NT2/D1 (cell line): ENCODE results near the gene SCN4B.

Experiments used
- DNase-seq: peaks from one replicate; pipeline ENCODE4 v3.0.0-alpha.2; 2011; ENCODE audit warnings: low read depth, low spot score
- H3K27me3 ChIP-seq: 2 replicates; pipeline ENCODE4 v1.6.0; 2011; ENCODE audit warnings: mild to moderate bottlenecking; ENCODE audit not compliant: insufficient read length, insufficient read depth
- H3K36me3 ChIP-seq: 2 replicates; pipeline ENCODE4 v1.6.1; 2011; ENCODE audit warnings: mild to moderate bottlenecking, low read length, mixed read lengths; ENCODE audit not compliant: insufficient read depth, insufficient read length
- H3K4me1 ChIP-seq: 2 replicates; pipeline ENCODE4 v1.5.1; 2011; ENCODE audit not compliant: insufficient read depth, insufficient read length
- H3K4me3 ChIP-seq: 2 replicates; pipeline ENCODE4 v1.5.1; 2011; ENCODE audit warnings: low read depth; ENCODE audit not compliant: insufficient read length
- H3K9ac ChIP-seq: 2 replicates; pipeline ENCODE4 v1.6.0; 2011; ENCODE audit warnings: low read depth; ENCODE audit not compliant: insufficient read length
- H3K9me3 ChIP-seq: 2 replicates; pipeline ENCODE4 v1.5.1; 2011; ENCODE audit warnings: mild to moderate bottlenecking, low read length; ENCODE audit not compliant: insufficient read depth
- SUZ12 ChIP-seq: IDR thresholded peaks from 2 replicates; pipeline ENCODE4 v1.6.1; 2011; ENCODE audit not compliant: insufficient read length, insufficient read depth; ENCODE audit errors: extremely low read depth
- YY1 ChIP-seq: IDR thresholded peaks from 2 replicates; pipeline ENCODE4 v1.6.1; 2011; ENCODE audit not compliant: insufficient read length, insufficient read depth
- ZNF274 ChIP-seq: IDR thresholded peaks from 2 replicates; pipeline ENCODE4 v1.6.1; 2011; ENCODE audit warnings: mild to moderate bottlenecking, low read depth, low read length

SCN4B gene

DNA sequence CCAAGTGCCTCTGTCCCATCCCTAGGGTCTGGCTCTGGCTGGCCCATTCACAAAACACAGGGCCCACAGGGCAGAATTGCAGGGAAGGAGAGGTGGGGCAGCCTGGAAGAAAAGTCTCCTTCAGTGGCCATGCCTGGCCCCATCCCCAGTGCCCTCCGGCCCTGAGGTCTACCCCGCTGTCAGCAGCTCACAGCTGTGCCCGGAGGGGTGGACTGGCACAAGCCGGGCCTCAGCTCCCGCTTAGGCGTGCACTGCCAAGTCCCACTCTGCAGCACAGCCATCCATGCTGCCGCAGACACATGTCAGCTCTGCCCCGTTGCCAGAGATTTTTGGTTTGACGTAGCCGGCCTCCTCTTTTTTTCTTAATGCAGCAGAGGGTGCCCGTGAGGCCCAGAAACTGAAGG lies 27.7 kb upstream of the SCN4B start:
- Histone ChIP-seq H3K9me3 (no peaks in the 10 kb centered on the region), H3K4me3 (peak overlapping the region; percentile 24), H3K4me1 (peaks cover 7% of the 10 kb centered on the region), H3K9ac (peak overlapping the region; percentile 16), H3K36me3 (no peaks in the 10 kb centered on the region), H3K27me3 (no peaks in the 10 kb centered on the region)
- peak; percentile 58 for DNase-seq
- TF ChIP-seq ZNF274 (no peak), YY1 (no peak), SUZ12 (no peak)

DNA sequence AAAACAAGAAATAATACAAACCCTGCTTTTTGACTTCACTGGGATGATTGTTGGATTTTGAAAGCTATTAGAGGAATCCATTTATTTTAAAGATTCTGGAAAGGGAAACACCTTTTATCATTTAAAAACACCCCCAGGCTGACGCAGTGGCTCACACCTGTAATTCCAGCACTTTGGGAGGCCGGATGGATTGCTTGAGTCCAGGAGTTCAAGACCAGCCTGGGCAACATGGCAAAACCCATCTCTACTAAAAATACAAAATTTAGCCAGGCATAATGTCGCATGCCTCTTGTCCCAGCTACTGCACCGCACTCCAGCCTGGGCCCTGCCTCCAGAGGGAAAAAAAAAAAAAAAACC lies 24.1 kb upstream of the SCN4B start:
- TF ChIP-seq YY1, result no peak
- no peak for TF ChIP-seq ZNF274
- no peak for TF ChIP-seq SUZ12
- Histone ChIP-seq H3K9ac (no peak overlapping the region), H3K27me3 (peaks cover 10% of the 10 kb centered on the region), H3K36me3 (no peaks in the 10 kb centered on the region), H3K9me3 (no peaks in the 10 kb centered on the region), H3K4me1 (peaks cover 9% of the 10 kb centered on the region), H3K4me3 (no peak overlapping the region)
- DNase-seq, result no peak

DNA sequence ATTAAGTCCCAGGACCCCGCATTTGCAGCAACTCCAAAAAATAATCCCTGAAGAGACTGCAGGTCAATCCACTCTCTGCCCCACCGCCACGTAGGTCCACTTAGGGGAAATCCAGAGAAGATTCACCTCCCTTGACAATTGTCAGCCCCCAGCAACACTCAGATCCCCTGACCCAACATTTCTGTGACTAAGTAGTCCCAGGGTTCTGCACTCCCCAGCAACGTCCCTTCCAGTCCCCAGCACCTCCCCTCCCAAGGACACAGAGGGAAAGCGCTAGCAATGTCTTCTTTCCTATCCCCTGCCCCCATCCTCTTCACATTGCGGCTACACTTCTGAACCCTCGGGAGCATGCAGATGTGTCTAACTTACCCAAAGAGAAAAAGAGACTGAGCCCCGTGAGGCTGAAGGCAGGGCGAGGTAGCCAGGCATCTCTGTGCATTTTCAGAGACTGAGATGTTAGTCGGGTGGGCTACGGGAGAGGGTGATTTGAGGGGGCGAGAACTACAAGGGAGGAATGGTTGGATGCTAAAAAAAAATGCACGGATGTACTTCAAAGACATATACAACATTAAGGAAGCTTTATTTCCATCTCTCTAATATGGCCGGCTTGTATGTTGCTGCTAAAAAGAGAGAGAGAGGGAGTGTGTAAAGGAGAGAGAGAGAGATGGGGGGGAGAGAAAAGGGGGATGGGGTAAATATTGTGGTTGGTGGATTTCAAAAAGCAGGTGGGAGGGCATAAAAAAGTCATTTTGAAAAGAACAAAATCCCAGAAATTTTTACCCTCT lies 23.6 kb upstream of the SCN4B start, which contains the start of gene SCN2B:
Gene SCN2B, minus strand, starts transcription at position 647 of the 785 bp plus-strand sequence. Its CDS starts 208 bp downstream, at position 439.
- Histone ChIP-seq H3K4me3 (peak within 1 kb of the TSS; percentile 43), H3K9ac (peak within 1 kb of the TSS; percentile 65), H3K36me3 (no peaks in the 10 kb centered on the region), H3K27me3 (peaks cover 15% of the 10 kb centered on the region), H3K4me1 (peaks cover 12% of the 10 kb centered on the region), H3K9me3 (no peaks in the 10 kb centered on the region)
- DNase-seq, result no peak
- TF ChIP-seq SUZ12, result no peak
- TF ChIP-seq YY1, result no peak

DNA sequence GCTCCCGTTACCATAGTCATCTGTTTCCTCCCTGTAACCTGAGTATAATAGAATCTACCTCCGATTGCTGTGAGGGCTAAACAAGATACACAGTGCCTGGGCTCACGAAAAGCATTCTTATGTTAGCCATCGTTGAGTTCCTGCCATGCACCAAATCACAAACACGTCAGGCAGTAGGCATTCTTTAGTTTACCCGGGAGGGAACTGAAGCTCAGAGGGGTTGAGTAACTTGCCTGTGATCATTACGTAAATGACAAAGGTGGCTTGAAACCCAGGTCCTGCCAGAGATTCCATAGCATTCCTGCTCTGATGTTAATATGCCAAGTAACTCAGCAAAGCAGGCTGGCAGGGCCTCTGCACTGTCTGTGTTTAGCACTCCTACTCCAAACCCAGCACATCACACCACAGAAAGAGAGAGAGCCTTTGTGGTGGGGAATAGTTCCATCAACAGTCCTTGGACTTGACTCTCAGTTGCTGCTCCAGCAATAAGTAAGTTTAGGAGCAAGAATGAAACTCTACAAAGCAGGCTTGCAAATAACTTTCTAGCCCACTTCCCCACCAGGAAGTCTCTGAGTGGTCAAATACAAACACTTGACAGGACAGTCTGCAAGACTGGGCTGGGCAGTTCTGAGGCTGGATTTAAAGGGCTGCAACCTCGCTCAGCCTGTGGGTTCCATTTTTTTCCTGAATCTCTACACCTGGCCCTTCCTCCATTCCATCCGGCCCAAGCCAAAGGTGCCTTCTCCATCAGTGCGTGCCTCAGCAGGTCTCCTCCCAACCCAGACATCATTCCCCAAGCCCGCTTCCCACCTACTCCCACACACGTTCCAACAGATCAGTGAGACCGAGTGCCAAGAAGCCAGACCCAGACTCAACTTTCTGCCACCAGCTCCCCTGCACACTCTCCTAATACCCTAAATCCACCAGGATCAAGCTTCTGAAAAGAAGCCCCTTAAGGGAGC lies 22.7 kb upstream of the SCN4B start:
- DNase-seq, result no peak
- H3K36me3 ChIP-seq, result no peaks in the 10 kb centered on the region
- H3K9ac ChIP-seq, result peak overlapping the region; percentile 65
- no peaks in the 10 kb centered on the region for H3K9me3 ChIP-seq
- peaks cover 10% of the 10 kb centered on the region for H3K4me1 ChIP-seq
- H3K4me3 ChIP-seq, result peak overlapping the region; percentile 43
- TF ChIP-seq ZNF274, result no peak
- TF ChIP-seq YY1, result no peak
- no peak for TF ChIP-seq SUZ12
- peaks cover 24% of the 10 kb centered on the region for H3K27me3 ChIP-seq

DNA sequence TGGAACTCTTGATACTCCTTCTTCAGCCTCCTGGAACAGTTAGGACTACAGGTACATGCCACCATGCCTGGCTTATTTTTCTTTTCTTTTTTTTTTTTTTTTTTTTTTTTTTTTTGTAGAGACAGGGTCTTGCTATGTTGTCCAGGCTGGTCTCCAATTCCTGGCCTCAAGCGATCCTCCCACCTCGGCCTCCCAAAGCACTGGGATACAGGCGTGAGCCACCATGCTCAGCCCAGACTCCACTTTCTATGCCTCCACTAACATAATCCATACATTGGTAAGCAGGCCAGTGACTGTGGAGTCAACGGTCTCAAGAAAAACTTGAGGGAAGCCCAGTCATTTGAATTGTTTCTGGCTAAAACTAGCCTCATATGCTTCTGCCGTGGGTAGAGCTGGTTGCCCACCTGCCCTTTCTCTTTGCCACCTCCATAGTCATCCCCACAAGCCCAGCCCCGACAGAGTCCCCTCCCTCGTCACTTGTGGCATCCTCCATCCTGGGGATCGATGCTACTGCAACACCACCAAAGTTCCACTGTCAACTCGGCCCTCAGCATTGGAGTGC lies 21.5 kb upstream of the SCN4B start:
- DNase-seq, result no peak
- no peak for TF ChIP-seq SUZ12
- no peak for TF ChIP-seq ZNF274
- TF ChIP-seq YY1, result no peak
- H3K9ac ChIP-seq, result no peak overlapping the region

DNA sequence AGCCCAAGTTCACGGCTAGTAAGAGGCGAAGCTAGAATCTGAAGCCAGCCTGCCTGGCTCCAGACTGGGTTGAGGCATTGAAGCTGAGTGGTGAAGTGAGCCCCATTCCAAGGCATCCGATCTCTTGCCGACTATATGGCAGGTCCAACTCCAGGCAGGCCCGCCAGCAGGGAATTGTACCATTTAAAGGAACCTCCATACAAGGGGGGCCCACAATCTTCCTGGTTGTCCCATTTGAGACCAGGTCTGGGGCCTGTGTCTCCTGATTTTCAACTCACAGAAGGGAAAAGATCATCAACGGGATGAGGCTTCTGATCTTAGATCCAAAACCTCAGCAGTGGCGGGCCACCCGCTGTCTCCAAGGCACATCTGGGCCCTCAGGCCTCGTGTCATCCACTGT lies 19.7 kb upstream of the SCN4B start:
- Histone ChIP-seq H3K9me3 (no peaks in the 10 kb centered on the region), H3K27me3 (peaks cover 30% of the 10 kb centered on the region), H3K9ac (no peak overlapping the region), H3K36me3 (no peaks in the 10 kb centered on the region), H3K4me3 (no peak overlapping the region), H3K4me1 (peaks cover 16% of the 10 kb centered on the region)
- no peak for DNase-seq
- no peak for TF ChIP-seq YY1
- no peak for TF ChIP-seq ZNF274
- no peak for TF ChIP-seq SUZ12

More for the DNA sequence above, 21.5 kb upstream of the SCN4B start:
- peaks cover 14% of the 10 kb centered on the region for H3K4me1 ChIP-seq
- no peak overlapping the region for H3K4me3 ChIP-seq
- H3K36me3 ChIP-seq, result no peaks in the 10 kb centered on the region
- peaks cover 30% of the 10 kb centered on the region for H3K27me3 ChIP-seq
- H3K9me3 ChIP-seq, result no peaks in the 10 kb centered on the region
